WTC11 (cell line): ENCODE results near the gene HOXD8. TPM values are rescaled to one million over a fixed set of nuclear protein-coding genes. Genes with fewer than 3 reads are reported as not detected.

ENCODE experiments used
- ATAC-seq: fragments of 200-7000 bp; cut with Tn5 transposase; 2 replicates; pipeline ENCODE4 v1.10.0; 2021; ENCODE audit warnings: mild to moderate bottlenecking, moderate library complexity
- CTCF ChIA-PET: fragments of 300-600 bp; sonication (Branson Sonifier 250); formaldehyde crosslinking; loops from one replicate; lab custom pipeline; 2021; ENCODE audit warnings: antibody characterized with exemption; lab: Charles Lee
- POLR2A ChIA-PET: fragments of 350-600 bp; sonication (Branson Sonifier 250); formaldehyde crosslinking; loops from one replicate; lab custom pipeline; 2021; ENCODE audit warnings: antibody characterized with exemption; lab: Charles Lee
- DNase-seq: peaks from one replicate; pipeline ENCODE4 v3.0.0; 2021; ENCODE audit warnings: low spot score
- H3K27ac Mint-ChIP-seq: 2 replicates; pipeline ENCODE4 v1.8.0; 2021; ENCODE audit warnings: mixed read lengths
- H3K27me3 Mint-ChIP-seq: 2 replicates; pipeline ENCODE4 v1.8.0; 2021; ENCODE audit warnings: low read depth, mild to moderate bottlenecking, moderate library complexity, mixed read lengths
- H3K36me3 Mint-ChIP-seq: 2 replicates; pipeline ENCODE4 v1.8.0; 2021; ENCODE audit warnings: mixed read lengths
- H3K4me1 Mint-ChIP-seq: 2 replicates; pipeline ENCODE4 v1.8.0; 2022; ENCODE audit warnings: mixed read lengths
- H3K4me3 Mint-ChIP-seq: 2 replicates; pipeline ENCODE4 v1.8.0; 2021; ENCODE audit warnings: mild to moderate bottlenecking, moderate library complexity, mixed read lengths
- H3K9me3 Mint-ChIP-seq: 2 replicates; pipeline ENCODE4 v1.8.0; 2021; ENCODE audit warnings: mixed read lengths
- CBFB ChIP-seq: sonication (generic); formaldehyde crosslinking; IDR thresholded peaks from 2 replicates; pipeline ENCODE4 v1.8.1; 2022; ENCODE audit warnings: mild to moderate bottlenecking, low read depth, missing genetic modification reagents
- ESRRA ChIP-seq: sonication (generic); formaldehyde crosslinking; IDR thresholded peaks from 2 replicates; pipeline ENCODE4 v1.8.1; 2022; ENCODE audit warnings: mild to moderate bottlenecking, missing genetic modification reagents, borderline replicate concordance
- HMGA2 ChIP-seq: fragments of 250-450 bp; sonication (Bioruptor Pico); IDR thresholded peaks from 2 replicates; pipeline ENCODE4 v1.4.0; 2021; ENCODE audit warnings: mild to moderate bottlenecking, moderate library complexity
- JAZF1 ChIP-seq: fragments of 250-450 bp; sonication (Bioruptor Pico); IDR thresholded peaks from 2 replicates; pipeline ENCODE4 v1.9.0; 2021; ENCODE audit warnings: moderate library complexity, mild to moderate bottlenecking, inconsistent platforms
- NFATC4 ChIP-seq: fragments of 250-450 bp; sonication (Bioruptor Pico); IDR thresholded peaks from 2 replicates; pipeline ENCODE4 v1.9.0; 2021; ENCODE audit warnings: mild to moderate bottlenecking
- NR2C2 ChIP-seq: sonication (generic); formaldehyde crosslinking; IDR thresholded peaks from 2 replicates; pipeline ENCODE4 v1.8.0; 2022; ENCODE audit warnings: mild to moderate bottlenecking, missing genetic modification reagents
- SMAD4 ChIP-seq: sonication (generic); formaldehyde crosslinking; IDR thresholded peaks from 2 replicates; pipeline ENCODE4 v1.8.0; 2022; ENCODE audit warnings: mild to moderate bottlenecking, missing genetic modification reagents
- TCF7 ChIP-seq: sonication (generic); formaldehyde crosslinking; IDR thresholded peaks from 2 replicates; pipeline ENCODE4 v1.8.0; 2022; ENCODE audit warnings: mild to moderate bottlenecking, low read depth, missing genetic modification reagents, moderate library complexity
- TEAD1 ChIP-seq: sonication (generic); formaldehyde crosslinking; IDR thresholded peaks from 2 replicates; pipeline ENCODE4 v1.8.0; 2022; ENCODE audit warnings: mild to moderate bottlenecking, missing genetic modification reagents
- TP53 ChIP-seq: sonication (generic); formaldehyde crosslinking; IDR thresholded peaks from 2 replicates; pipeline ENCODE4 v1.8.1; 2023; ENCODE audit warnings: mild to moderate bottlenecking, missing genetic modification reagents
- total RNA-seq: library from RNA; stranded (reverse); gene quantifications from 3 replicates; pipeline ENCODE4 v1.2.3, GENCODE V29; 2021
- TF ChIP-seq, protein P1 (sequence below): sonication (generic); formaldehyde crosslinking; IDR thresholded peaks from 2 replicates; pipeline ENCODE4 v1.8.0; 2022; ENCODE audit warnings: mild to moderate bottlenecking, missing genetic modification reagents
- TF ChIP-seq, protein P2 (sequence below): sonication (generic); formaldehyde crosslinking; IDR thresholded peaks from 2 replicates; pipeline ENCODE4 v1.8.0; 2022; ENCODE audit warnings: missing genetic modification reagents
- TF ChIP-seq, protein P3 (sequence below): sonication (generic); formaldehyde crosslinking; IDR thresholded peaks from 2 replicates; pipeline ENCODE4 v1.8.1; 2023; ENCODE audit warnings: mild to moderate bottlenecking, missing genetic modification reagents
- TF ChIP-seq, protein P4 (sequence below): fragments of 250-450 bp; sonication (Bioruptor Pico); IDR thresholded peaks from 2 replicates; pipeline ENCODE4 v1.8.0; 2021; ENCODE audit warnings: mild to moderate bottlenecking
- TF ChIP-seq, protein P5 (sequence below): sonication (generic); formaldehyde crosslinking; IDR thresholded peaks from 2 replicates; pipeline ENCODE4 v1.8.0; 2022; ENCODE audit warnings: mild to moderate bottlenecking, missing genetic modification reagents

Gene HOXD8
- total RNA-seq, 1 experiment from 2014 or later = not detected

DNA sequence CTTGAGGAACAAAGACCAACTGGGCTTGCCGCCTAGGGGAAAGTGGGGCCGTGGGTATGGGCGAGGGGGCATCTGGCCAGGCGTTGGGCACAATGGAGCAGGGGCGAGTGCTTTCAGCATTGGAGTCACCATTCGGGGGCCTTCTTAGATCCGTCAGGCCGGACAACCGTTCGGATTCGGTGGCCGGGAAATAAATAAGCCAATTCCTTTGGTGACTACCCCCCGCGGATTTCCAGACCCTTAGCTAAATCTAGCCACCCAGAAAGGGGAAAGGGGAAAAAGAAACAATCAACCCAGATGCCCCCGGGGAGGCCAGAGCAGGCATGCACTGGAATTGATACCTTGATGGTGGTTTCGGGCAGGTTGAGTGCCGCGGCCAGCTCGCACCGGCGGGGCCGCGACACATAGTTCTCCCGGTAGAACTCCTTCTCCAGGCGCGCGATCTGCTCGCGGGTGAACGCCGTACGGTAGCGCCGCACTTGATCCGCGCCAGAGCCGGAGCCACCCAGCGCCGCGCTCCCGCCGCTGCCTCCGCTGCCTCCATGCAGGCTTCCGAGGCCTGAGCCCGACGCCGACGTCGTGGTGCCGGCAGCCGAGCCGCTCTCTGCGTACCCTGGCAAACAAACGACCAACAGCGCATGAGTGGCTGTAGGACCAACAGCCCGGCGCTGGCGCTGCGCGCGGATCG lies 47.5 kb upstream of the HOXD8 start:
- Mint-ChIP-seq H3K36me3 (peaks cover 3% of the 10 kb centered on the region; the same call in 1 of the 2 replicates), H3K9me3 (no peaks in the 10 kb centered on the region), H3K4me3 (peak overlapping the region; percentile 41), H3K27ac (no peak overlapping the region), H3K27me3 (peaks cover 98% of the 10 kb centered on the region), H3K4me1 (peaks cover 53% of the 10 kb centered on the region)
- ChIA-PET POLR2A (no interaction called here), CTCF (interaction anchor here (1.4 to 4.6 kb wide), 5 partner anchors 15 to 392 kb away, joined by 3 to 56 read pairs (median 5); partner anchors contain the start of gene LNPK)
- DNase-seq = peak; percentile 52
- peak; percentile 4 for ATAC-seq
- TF ChIP-seq, protein P1, sequence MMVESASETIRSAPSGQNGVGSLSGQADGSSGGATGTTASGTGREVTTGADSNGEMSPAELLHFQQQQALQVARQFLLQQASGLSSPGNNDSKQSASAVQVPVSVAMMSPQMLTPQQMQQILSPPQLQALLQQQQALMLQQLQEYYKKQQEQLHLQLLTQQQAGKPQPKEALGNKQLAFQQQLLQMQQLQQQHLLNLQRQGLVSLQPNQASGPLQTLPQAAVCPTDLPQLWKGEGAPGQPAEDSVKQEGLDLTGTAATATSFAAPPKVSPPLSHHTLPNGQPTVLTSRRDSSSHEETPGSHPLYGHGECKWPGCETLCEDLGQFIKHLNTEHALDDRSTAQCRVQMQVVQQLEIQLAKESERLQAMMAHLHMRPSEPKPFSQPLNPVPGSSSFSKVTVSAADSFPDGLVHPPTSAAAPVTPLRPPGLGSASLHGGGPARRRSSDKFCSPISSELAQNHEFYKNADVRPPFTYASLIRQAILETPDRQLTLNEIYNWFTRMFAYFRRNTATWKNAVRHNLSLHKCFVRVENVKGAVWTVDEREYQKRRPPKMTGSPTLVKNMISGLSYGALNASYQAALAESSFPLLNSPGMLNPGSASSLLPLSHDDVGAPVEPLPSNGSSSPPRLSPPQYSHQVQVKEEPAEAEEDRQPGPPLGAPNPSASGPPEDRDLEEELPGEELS = no peak
- TF ChIP-seq NR2C2 (no peak), NFATC4 (CRISPR knock-in tag) (no peak)

DNA sequence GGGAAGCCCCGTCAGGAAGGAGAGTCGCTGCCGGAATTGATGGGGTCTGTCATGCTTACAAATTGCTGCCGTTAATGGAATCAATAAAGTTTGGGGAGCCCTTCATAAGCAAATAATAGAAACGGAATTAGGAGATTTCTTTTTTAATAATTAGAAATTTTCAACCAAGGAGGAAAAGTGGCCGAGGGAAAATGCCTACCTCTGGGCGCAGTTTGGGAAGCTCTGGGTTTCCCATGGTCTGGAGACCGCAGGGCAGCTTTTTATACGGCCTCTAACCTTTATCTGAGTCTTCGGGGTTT lies 47.0 kb upstream of the HOXD8 start:
- H3K9me3 Mint-ChIP-seq = no peaks in the 10 kb centered on the region

DNA sequence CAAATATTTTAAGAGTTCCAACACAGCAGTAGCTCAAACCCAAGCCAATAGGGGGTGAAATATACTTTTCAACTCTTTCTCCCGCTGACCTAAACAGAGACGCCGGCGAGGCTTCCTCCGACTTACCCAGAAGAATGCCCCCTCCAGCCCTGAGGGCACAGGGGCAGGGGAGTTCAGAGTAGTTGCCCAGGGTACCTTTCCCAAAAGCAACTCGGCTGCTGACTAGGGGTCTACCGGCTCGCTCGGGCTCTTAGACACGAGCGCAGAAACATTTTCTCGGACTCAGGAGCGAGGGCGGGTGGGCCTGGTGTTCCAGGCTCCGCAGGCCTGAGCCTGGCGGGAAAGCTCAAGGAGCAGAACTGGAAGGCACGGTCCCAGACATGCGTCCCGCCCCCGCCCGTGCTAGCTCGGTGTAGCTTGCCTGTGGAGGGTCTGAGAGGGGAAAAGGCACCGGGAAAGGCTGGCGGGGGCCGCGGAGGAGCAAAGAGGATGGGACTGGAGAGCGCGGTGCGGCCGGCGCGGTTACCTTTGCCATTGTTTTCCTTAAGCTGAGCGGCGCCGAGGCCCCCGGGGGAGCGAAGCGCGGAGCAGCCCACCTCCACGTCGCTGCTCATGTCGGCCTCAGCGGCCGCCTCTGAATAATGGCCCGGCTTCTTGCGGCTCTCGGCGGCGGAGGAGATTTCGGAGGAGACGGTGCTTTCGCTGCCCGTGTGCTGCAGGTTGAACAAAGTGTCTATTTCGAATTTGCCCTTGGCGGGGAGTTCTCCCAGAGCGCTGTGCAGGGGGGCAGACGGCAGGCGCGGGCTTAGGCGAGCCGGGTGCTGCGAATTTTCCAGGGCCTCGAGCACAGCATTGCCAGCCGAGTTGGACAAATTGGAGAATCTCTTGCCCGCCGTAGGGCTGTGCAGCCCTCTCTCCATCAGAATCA lies 46.4 kb upstream of the HOXD8 start:
- peaks cover 98% of the 10 kb centered on the region for H3K27me3 Mint-ChIP-seq
- H3K9me3 Mint-ChIP-seq = no peaks in the 10 kb centered on the region
- peak overlapping the region; percentile 46 for H3K4me3 Mint-ChIP-seq
- TF ChIP-seq TCF7 (CRISPR knock-in tag) = no peak
- TF ChIP-seq, protein P2, sequence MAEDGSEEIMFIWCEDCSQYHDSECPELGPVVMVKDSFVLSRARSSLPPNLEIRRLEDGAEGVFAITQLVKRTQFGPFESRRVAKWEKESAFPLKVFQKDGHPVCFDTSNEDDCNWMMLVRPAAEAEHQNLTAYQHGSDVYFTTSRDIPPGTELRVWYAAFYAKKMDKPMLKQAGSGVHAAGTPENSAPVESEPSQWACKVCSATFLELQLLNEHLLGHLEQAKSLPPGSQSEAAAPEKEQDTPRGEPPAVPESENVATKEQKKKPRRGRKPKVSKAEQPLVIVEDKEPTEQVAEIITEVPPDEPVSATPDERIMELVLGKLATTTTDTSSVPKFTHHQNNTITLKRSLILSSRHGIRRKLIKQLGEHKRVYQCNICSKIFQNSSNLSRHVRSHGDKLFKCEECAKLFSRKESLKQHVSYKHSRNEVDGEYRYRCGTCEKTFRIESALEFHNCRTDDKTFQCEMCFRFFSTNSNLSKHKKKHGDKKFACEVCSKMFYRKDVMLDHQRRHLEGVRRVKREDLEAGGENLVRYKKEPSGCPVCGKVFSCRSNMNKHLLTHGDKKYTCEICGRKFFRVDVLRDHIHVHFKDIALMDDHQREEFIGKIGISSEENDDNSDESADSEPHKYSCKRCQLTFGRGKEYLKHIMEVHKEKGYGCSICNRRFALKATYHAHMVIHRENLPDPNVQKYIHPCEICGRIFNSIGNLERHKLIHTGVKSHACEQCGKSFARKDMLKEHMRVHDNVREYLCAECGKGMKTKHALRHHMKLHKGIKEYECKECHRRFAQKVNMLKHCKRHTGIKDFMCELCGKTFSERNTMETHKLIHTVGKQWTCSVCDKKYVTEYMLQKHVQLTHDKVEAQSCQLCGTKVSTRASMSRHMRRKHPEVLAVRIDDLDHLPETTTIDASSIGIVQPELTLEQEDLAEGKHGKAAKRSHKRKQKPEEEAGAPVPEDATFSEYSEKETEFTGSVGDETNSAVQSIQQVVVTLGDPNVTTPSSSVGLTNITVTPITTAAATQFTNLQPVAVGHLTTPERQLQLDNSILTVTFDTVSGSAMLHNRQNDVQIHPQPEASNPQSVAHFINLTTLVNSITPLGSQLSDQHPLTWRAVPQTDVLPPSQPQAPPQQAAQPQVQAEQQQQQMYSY (CRISPR knock-in tag) = peak; percentile 43; the same call in 1 of the 2 replicates
- no peak overlapping the region for H3K27ac Mint-ChIP-seq
- CTCF ChIA-PET = interaction anchor here (0.5 to 4.6 kb wide), 5 partner anchors 14 to 1370 kb away, joined by 3 to 56 read pairs (median 3); partner anchors contain the start of gene LNPK
- H3K4me1 Mint-ChIP-seq = peaks cover 56% of the 10 kb centered on the region
- H3K36me3 Mint-ChIP-seq = peaks cover 3% of the 10 kb centered on the region; the same call in 1 of the 2 replicates
- POLR2A ChIA-PET = no interaction called here
- DNase-seq (peak; percentile 65), ATAC-seq (peak; percentile 2)

More for the DNA sequence above, 47.0 kb upstream of the HOXD8 start:
- no peak for DNase-seq
- ATAC-seq = no peak
- H3K27me3 Mint-ChIP-seq = peaks cover 98% of the 10 kb centered on the region
- TF ChIP-seq, protein P3, sequence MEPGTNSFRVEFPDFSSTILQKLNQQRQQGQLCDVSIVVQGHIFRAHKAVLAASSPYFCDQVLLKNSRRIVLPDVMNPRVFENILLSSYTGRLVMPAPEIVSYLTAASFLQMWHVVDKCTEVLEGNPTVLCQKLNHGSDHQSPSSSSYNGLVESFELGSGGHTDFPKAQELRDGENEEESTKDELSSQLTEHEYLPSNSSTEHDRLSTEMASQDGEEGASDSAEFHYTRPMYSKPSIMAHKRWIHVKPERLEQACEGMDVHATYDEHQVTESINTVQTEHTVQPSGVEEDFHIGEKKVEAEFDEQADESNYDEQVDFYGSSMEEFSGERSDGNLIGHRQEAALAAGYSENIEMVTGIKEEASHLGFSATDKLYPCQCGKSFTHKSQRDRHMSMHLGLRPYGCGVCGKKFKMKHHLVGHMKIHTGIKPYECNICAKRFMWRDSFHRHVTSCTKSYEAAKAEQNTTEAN (CRISPR knock-in tag) = no peak
- TF ChIP-seq TP53 (CRISPR knock-in tag) (no peak), TEAD1 (CRISPR knock-in tag) (no peak), SMAD4 (CRISPR knock-in tag) (no peak), ESRRA (CRISPR knock-in tag) (no peak), JAZF1 (no peak), HMGA2 (CRISPR knock-in tag) (no peak), CBFB (CRISPR knock-in tag) (no peak)
- TF ChIP-seq, protein P4, sequence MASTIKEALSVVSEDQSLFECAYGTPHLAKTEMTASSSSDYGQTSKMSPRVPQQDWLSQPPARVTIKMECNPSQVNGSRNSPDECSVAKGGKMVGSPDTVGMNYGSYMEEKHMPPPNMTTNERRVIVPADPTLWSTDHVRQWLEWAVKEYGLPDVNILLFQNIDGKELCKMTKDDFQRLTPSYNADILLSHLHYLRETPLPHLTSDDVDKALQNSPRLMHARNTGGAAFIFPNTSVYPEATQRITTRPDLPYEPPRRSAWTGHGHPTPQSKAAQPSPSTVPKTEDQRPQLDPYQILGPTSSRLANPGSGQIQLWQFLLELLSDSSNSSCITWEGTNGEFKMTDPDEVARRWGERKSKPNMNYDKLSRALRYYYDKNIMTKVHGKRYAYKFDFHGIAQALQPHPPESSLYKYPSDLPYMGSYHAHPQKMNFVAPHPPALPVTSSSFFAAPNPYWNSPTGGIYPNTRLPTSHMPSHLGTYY (CRISPR knock-in tag) = no peak
- TF ChIP-seq, protein P5, sequence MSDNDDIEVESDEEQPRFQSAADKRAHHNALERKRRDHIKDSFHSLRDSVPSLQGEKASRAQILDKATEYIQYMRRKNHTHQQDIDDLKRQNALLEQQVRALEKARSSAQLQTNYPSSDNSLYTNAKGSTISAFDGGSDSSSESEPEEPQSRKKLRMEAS (CRISPR knock-in tag) = no peak
- POLR2A ChIA-PET = no interaction called here
- CTCF ChIA-PET = interaction anchor here (1.0 to 4.6 kb wide), 4 partner anchors 15 to 569 kb away, joined by 3 to 56 read pairs (median 4); partner anchors contain the start of gene LNPK
- peak overlapping the region; percentile 46 for H3K4me3 Mint-ChIP-seq
- H3K36me3 Mint-ChIP-seq = peaks cover 3% of the 10 kb centered on the region; the same call in 1 of the 2 replicates
- no peak overlapping the region for H3K27ac Mint-ChIP-seq
- H3K4me1 Mint-ChIP-seq = peaks cover 53% of the 10 kb centered on the region
